K562 (cell line): ENCODE measurements around the gene ABHD16B. TPM values are rescaled to one million over a fixed set of nuclear protein-coding genes. Genes with fewer than 3 reads are reported as not detected.

Experiments used
- CREB1 ChIP-seq, 2 experiments: sonication (generic) in 1 of 2; formaldehyde crosslinking in 1 of 2; IDR thresholded peaks; 2 replicates each; pipeline versions ENCODE4 v1.6.1 to v1.8.0; 2012 to 2022; ENCODE audit warnings: inconsistent platforms in 1 of 2, mild to moderate bottlenecking in 1 of 2, missing genetic modification reagents in 1 of 2, moderate library complexity in 1 of 2
- KAT8 ChIP-seq: fragments of 450-650 bp; IDR thresholded peaks from 2 replicates; pipeline ENCODE4 v1.6.1; 2016; ENCODE audit warnings: low read depth, mild to moderate bottlenecking
- MAFF ChIP-seq: IDR thresholded peaks from 2 replicates; pipeline ENCODE4 v1.6.1; 2012; ENCODE audit warnings: low read length, improper control_type of control experiment
- POLR2B ChIP-seq: fragments of 450-650 bp; IDR thresholded peaks from 2 replicates; pipeline ENCODE4 v1.6.1; 2018; ENCODE audit warnings: low read depth; ENCODE audit not compliant: partially characterized antibody
- STAT6 ChIP-seq: sonication (generic); formaldehyde crosslinking; IDR thresholded peaks from 2 replicates; pipeline ENCODE4 v1.8.1; 2023; ENCODE audit warnings: mild to moderate bottlenecking, missing genetic modification reagents
- SUPT5H ChIP-seq: fragments of 450-650 bp; IDR thresholded peaks from 2 replicates; pipeline ENCODE4 v1.6.1; 2016
- ZNF12 ChIP-seq: sonication (generic); formaldehyde crosslinking; IDR thresholded peaks from 2 replicates; pipeline ENCODE4 v1.4.0; 2020; ENCODE audit warnings: mild to moderate bottlenecking, missing genetic modification reagents
- ZNF197 ChIP-seq: fragments of 200-800 bp; sonication (Bioruptor generic); IDR thresholded peaks from 2 replicates; pipeline ENCODE4 v1.6.1; 2016; ENCODE audit warnings: low read depth, missing genetic modification characterization, missing compliant biosample characterization
- ZNF431 ChIP-seq: sonication (generic); formaldehyde crosslinking; IDR thresholded peaks from 2 replicates; pipeline ENCODE4 v1.8.0; 2022; ENCODE audit warnings: mild to moderate bottlenecking, missing genetic modification reagents
- ZNF57 ChIP-seq: fragments of 450-650 bp; formaldehyde crosslinking; IDR thresholded peaks from 2 replicates; pipeline ENCODE4 v1.4.0; 2020; ENCODE audit warnings: mild to moderate bottlenecking, moderate library complexity
- ZNF644 ChIP-seq: fragments of 200-800 bp; sonication (Bioruptor generic); IDR thresholded peaks from 2 replicates; pipeline ENCODE4 v1.6.1; 2016; ENCODE audit warnings: low read depth, missing genetic modification characterization, missing compliant biosample characterization
- ZNF79 ChIP-seq: fragments of 250-450 bp; sonication (Bioruptor Pico); IDR thresholded peaks from 2 replicates; pipeline ENCODE4 v1.4.0; 2020; ENCODE audit warnings: low read depth, mild to moderate bottlenecking, moderate library complexity
- polyA plus RNA-seq, 8 experiments: library from polyadenylated mRNA; depleted of rRNA in 4 of 8; stranded (reverse) in 5 of 8; unstranded in 3 of 8; fragments of >200 nt; fragmentation: Nextera tagmentation in 2 of 8; fragmentation: Illumina TruSeq in 1 of 8; extraction: Ambion mirVana in 2 of 8; extraction: Trizol in 1 of 8; gene quantifications; 2 replicates each; pipeline versions ENCODE4 v1.2.1 to v1.2.3, GENCODE V29; 2011 to 2014; ENCODE audit warnings: inconsistent platforms in 1 of 8, missing spikeins in 1 of 8
- total RNA-seq, 7 experiments: library from RNA; depleted of rRNA in 6 of 7; stranded (reverse); fragments of >200 nt in 6 of 7; fragmentation: Illumina TruSeq in 2 of 7; extraction: Trizol in 2 of 7; gene quantifications; 2 replicates each; pipeline versions ENCODE4 v1.2.1 to v1.2.3, GENCODE V29; 2011 to 2021; ENCODE audit warnings: low replicate concordance in 1 of 7
- TF ChIP-seq, protein P1 (sequence below): fragments of 250-450 bp; sonication (Bioruptor Pico); IDR thresholded peaks from 2 replicates; pipeline ENCODE4 v1.8.0; 2021; ENCODE audit warnings: moderate library complexity, mild to moderate bottlenecking, inconsistent platforms
- TF ChIP-seq, protein P2 (sequence below): sonication (generic); formaldehyde crosslinking; IDR thresholded peaks from 2 replicates; pipeline ENCODE4 v1.8.0; 2023; ENCODE audit warnings: mild to moderate bottlenecking, missing genetic modification reagents
- TF ChIP-seq, protein P3 (sequence below): sonication (generic); formaldehyde crosslinking; IDR thresholded peaks from 2 replicates; pipeline ENCODE4 v1.9.0; 2022; ENCODE audit warnings: mild to moderate bottlenecking, missing genetic modification reagents

Gene ABHD16B
- total and polyA plus RNA-seq, 9 of the 15 experiments (the other 6 are each of a cell fraction or from before 2014, with no cell fraction given) = not detected

DNA sequence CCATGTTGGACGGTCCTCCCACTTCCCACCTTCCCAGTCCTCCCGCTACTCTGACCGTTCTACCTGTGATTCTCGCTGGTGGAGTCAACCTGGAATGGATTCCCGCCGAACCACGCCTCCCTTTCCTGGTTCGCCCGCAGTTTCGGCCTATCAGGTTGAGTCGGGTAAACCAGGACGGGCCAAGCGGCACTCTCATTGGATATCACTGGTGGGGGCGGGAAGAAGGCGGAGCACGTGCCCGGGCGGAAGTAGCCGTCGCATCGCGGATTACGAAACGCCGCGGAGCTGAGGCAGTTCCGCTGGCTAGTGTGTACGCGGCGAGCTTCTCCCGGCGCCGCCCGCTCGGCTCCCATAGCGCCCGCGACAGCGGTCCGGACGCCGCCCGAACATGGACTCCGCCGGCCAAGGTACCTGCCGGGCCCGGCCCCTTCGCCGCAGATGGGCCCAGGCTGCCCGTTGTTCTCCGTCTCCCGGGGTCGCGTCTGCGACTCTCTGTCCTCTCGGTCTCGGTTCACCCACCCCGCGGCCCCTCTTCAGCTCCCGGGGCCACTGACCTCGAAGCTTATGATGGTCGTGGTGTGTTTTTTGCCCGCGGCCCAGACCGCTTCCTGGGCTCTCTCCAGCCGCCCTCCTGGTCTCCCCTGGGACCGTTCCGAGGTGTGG, 3.8 kb downstream of the ABHD16B start, which contains the start of gene TPD52L2 (continued):
- TF ChIP-seq, protein P1, sequence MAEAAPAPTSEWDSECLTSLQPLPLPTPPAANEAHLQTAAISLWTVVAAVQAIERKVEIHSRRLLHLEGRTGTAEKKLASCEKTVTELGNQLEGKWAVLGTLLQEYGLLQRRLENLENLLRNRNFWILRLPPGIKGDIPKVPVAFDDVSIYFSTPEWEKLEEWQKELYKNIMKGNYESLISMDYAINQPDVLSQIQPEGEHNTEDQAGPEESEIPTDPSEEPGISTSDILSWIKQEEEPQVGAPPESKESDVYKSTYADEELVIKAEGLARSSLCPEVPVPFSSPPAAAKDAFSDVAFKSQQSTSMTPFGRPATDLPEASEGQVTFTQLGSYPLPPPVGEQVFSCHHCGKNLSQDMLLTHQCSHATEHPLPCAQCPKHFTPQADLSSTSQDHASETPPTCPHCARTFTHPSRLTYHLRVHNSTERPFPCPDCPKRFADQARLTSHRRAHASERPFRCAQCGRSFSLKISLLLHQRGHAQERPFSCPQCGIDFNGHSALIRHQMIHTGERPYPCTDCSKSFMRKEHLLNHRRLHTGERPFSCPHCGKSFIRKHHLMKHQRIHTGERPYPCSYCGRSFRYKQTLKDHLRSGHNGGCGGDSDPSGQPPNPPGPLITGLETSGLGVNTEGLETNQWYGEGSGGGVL (CRISPR knock-in tag) = no peak
- TF ChIP-seq KAT8 (no peak), MAFF (0 out of 2 replicates have a peak, but pooled peaks have one; percentile 17), CREB1 (IDR thresholded peaks at IDR 0.05) (peak; percentile 96), CREB1 (CRISPR knock-in tag; IDR thresholded peaks at IDR 0.05) (peak; percentile 96), SUPT5H (peak; percentile 93), ZNF57 (no peak), ZNF12 (CRISPR knock-in tag) (no peak), POLR2B (peak; percentile 87), ZNF431 (CRISPR knock-in tag) (no peak; the same call in 1 of the 2 replicates), STAT6 (CRISPR knock-in tag) (no peak), ZNF197 (CRISPR knock-in tag) (no peak), ZNF79 (CRISPR knock-in tag) (no peak), ZNF644 (tag) (no peak)
- TF ChIP-seq, protein P2, sequence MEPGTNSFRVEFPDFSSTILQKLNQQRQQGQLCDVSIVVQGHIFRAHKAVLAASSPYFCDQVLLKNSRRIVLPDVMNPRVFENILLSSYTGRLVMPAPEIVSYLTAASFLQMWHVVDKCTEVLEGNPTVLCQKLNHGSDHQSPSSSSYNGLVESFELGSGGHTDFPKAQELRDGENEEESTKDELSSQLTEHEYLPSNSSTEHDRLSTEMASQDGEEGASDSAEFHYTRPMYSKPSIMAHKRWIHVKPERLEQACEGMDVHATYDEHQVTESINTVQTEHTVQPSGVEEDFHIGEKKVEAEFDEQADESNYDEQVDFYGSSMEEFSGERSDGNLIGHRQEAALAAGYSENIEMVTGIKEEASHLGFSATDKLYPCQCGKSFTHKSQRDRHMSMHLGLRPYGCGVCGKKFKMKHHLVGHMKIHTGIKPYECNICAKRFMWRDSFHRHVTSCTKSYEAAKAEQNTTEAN (CRISPR knock-in tag) = no peak
- TF ChIP-seq, protein P3, sequence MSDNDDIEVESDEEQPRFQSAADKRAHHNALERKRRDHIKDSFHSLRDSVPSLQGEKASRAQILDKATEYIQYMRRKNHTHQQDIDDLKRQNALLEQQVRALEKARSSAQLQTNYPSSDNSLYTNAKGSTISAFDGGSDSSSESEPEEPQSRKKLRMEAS = peak; percentile 98
